ENCODE data around the gene TYRO3.

- TF ChIP-seq CTCF (conservative IDR thresholded peaks at IDR 0.05) = no peak
- no peak for TF ChIP-seq EZH2 (IDR thresholded peaks at IDR 0.05; ENCODE audit: low read depth)
These were observed 8.8 kb downstream of the TYRO3 start for GRCh38 chr15:41567862-41568261.
